Spleen (tissue), 11 donors: ENCODE data around the gene SLC52A3. TPM values are rescaled to one million over a fixed set of nuclear protein-coding genes. Genes with fewer than 3 reads are reported as not detected.
A peak's percentile ranks its signal among the peaks of the same experiment; 100 is the strongest.

Source experiments
- DNase-seq: peaks from one replicate; pipeline ENCODE4 v3.0.0-alpha.2; 2020
- H3K27ac ChIP-seq, 8 donors: fragments of 200-600 bp; sonication (generic) in 7 of 8; 1 replicate in 4 of 8; 2 replicates in 4 of 8; pipeline versions ENCODE4 v1.5.0 to v1.8.0; 2016 to 2021; ENCODE audit warnings: inconsistent platforms in 4 of 8, mild to moderate bottlenecking in 4 of 8, moderate library complexity in 1 of 8
- H3K27me3 ChIP-seq, 7 donors: fragments of 200-600 bp; sonication (generic) in 6 of 7; replicated peaks in 1 of 7; 1 replicate in 4 of 7; 2 replicates in 3 of 7; pipeline versions ENCODE4 v1.5.0 to v1.8.0; 2016 to 2021; ENCODE audit warnings: inconsistent platforms in 3 of 7, mild to moderate bottlenecking in 1 of 7
- H3K36me3 ChIP-seq, 6 donors: fragments of 200-600 bp; sonication (generic) in 5 of 6; 1 replicate in 4 of 6; 2 replicates in 2 of 6; pipeline versions ENCODE4 v1.5.0 to v1.8.0; 2016 to 2021; ENCODE audit warnings: inconsistent platforms in 2 of 6
- H3K4me1 ChIP-seq, 6 donors: fragments of 200-600 bp; sonication (generic) in 5 of 6; 1 replicate in 3 of 6; 2 replicates in 3 of 6; pipeline versions ENCODE4 v1.5.0 to v1.8.0; 2016 to 2021; ENCODE audit warnings: inconsistent platforms in 3 of 6
- H3K4me3 ChIP-seq, 8 donors: fragments of 200-600 bp; sonication (generic) in 7 of 8; 1 replicate in 4 of 8; 2 replicates in 4 of 8; pipeline versions ENCODE4 v1.5.0 to v1.8.0; 2016 to 2021; ENCODE audit warnings: inconsistent platforms in 4 of 8, mild to moderate bottlenecking in 4 of 8, moderate library complexity in 2 of 8
- H3K9me3 ChIP-seq, 8 donors: fragments of 200-600 bp; sonication (generic) in 7 of 8; 1 replicate in 4 of 8; 2 replicates in 4 of 8; pipeline versions ENCODE4 v1.5.0 to v1.8.0; 2016 to 2021; ENCODE audit warnings: inconsistent platforms in 4 of 8
- POLR2A ChIP-seq, 3 donors: fragments of 450-650 bp; IDR thresholded peaks; one replicate each; pipeline ENCODE4 v1.5.1; 2017; ENCODE audit warnings: antibody characterized with exemption in 3 of 3, mild to moderate bottlenecking in 1 of 3
- POLR2AphosphoS5 ChIP-seq, 3 donors: sonication (generic); formaldehyde crosslinking; IDR thresholded peaks; one replicate each; pipeline ENCODE4 v1.5.1; 2017; ENCODE audit warnings: antibody characterized with exemption in 3 of 3
- WGBS, 5 donors: extraction: QIAGEN DNeasy Blood & Tissue Kit in 3 of 5; methylation state at CpG; one replicate each; pipeline versions ENCODE4 v1.1.5 to v1.1.7; 2013 to 2018; 5-methylcytosine and 5-hydroxymethylcytosine counted together
- intact Hi-C: fragments of 100-400 bp; cut with DNase I; formaldehyde crosslinking; loops from one replicate; pipeline ENCODE4 v1.15.0; 2023; ENCODE audit warnings: low total_unique reads
- polyA plus RNA-seq, 3 donors: library from polyadenylated mRNA; stranded (reverse); fragments of 200-250 nt; gene quantifications; one replicate each; pipeline ENCODE4 v1.2.1, GENCODE V29; 2013
- total RNA-seq, 7 donors: library from RNA; depleted of rRNA in 3 of 7; stranded (reverse); fragments of >200 nt in 3 of 7; fragmentation: NEBNext Ultra II Directional in 4 of 7; extraction: Animal tissue kit (Norgen Biotek cat#: 25700) in 4 of 7; gene quantifications; one replicate each; pipeline versions ENCODE4 v1.1.0 to v1.2.1, GENCODE V29; 2016 to 2021
- TF ChIP-seq, protein P1 (sequence below), 11 experiments: fragments of 200-600 bp in 7 of 11; fragments of 450-650 bp in 4 of 11; sonication (generic) in 4 of 11; IDR thresholded peaks in 8 of 11; conservative IDR thresholded peaks in 3 of 11; 1 replicate in 7 of 11; 2 replicates in 4 of 11; pipeline versions ENCODE4 v1.4.0 to v1.8.0; 2016 to 2021; ENCODE audit warnings: antibody characterized with exemption in 11 of 11, inconsistent platforms in 4 of 11, mild to moderate bottlenecking in 1 of 11
- donor health status: healthy with polysubstance abuse.
- donor health status: DM: no; HTN: no; CAD: no; lungs with moderate emphysema.
- donor health status: DM: no; HTN: no; CAD: no.
- donor health status: Bipolar disorder and iron deficiency.
- donor health status: healthy.
- donor health status: DM: no; HTN: no; CAD: no.
- donor health status: DM: yes; HTN: yes; CAD: no.

The SLC52A3 gene
- total and polyA plus RNA-seq, 10 donors: 0.03 to 0.44 (median 0.17) TPM; not detected in 3

DNA sequence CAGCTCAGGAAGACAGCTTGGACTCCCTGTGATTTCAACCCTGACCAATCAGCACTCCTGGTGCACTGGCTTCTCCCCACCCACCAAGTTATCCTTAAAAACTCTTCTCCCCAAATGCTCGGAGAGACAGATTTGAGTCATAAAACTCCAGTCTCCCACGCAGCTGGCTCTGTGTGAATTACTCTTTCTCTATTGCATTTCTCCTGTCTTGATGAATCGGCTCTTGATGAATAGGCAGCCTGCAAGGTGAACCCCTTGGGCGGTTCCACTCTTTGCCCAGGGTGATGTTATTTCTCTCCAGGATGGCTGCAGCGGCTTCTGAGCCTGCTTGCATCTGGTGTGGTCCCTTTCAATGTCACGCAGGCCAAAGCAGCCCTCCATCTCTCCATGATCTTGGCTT lies 12.4 kb downstream of the SLC52A3 start:
- Histone ChIP-seq H3K4me3 (no peak overlapping the region), H3K27me3 (peaks cover 0 to 59% (median under 1%) of the 10 kb centered on the region in 7 donors), H3K36me3 (no peaks in the 10 kb centered on the region), H3K4me1 (peaks cover 0 to 2% (median 0%) of the 10 kb centered on the region in 6 donors), H3K9me3 (no peaks in the 10 kb centered on the region), H3K27ac (no peak overlapping the region)
- WGBS, 5 donors: 83 to 93% (median 90%) methylated on average over 6 of the region's 6 CpGs
- DNase-seq: peak; percentile 24
- TF ChIP-seq POLR2A (IDR thresholded peaks at IDR 0.05): no peak
- TF ChIP-seq, protein P1, sequence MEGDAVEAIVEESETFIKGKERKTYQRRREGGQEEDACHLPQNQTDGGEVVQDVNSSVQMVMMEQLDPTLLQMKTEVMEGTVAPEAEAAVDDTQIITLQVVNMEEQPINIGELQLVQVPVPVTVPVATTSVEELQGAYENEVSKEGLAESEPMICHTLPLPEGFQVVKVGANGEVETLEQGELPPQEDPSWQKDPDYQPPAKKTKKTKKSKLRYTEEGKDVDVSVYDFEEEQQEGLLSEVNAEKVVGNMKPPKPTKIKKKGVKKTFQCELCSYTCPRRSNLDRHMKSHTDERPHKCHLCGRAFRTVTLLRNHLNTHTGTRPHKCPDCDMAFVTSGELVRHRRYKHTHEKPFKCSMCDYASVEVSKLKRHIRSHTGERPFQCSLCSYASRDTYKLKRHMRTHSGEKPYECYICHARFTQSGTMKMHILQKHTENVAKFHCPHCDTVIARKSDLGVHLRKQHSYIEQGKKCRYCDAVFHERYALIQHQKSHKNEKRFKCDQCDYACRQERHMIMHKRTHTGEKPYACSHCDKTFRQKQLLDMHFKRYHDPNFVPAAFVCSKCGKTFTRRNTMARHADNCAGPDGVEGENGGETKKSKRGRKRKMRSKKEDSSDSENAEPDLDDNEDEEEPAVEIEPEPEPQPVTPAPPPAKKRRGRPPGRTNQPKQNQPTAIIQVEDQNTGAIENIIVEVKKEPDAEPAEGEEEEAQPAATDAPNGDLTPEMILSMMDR (IDR thresholded peaks at IDR 0.05 in 8 of 11, conservative IDR thresholded peaks at IDR 0.05 in 3 of 11): no peak
- no peak for TF ChIP-seq POLR2AphosphoS5 (IDR thresholded peaks at IDR 0.05)
- intact Hi-C loops: no loop called here

DNA sequence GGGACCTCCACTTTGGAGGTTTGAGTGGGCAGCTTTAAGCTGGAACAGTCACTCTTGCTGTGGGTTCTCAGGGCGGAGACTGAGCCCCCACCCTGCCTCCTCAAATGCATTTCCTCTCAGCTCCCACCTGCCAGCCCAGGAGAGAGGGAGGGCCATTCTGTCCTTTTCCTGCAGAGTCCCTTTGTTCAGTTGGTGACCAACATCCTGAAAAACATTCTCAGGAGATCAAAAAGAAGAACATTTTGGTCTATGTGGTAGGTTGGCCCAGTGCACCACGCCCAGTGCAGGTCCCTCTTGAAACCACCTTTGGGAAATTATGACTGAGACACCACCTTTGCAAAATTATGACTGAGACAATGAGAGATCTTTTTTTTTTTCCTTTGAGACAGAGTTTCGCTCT lies 13.4 kb downstream of the SLC52A3 start:
- intact Hi-C loops: no loop called here
- Histone ChIP-seq H3K4me1 (no peaks in the 10 kb centered on the region), H3K9me3 (no peaks in the 10 kb centered on the region), H3K27ac (no peak overlapping the region), H3K27me3 (peaks cover 0 to 49% (median 0%) of the 10 kb centered on the region in 7 donors), H3K4me3 (no peak overlapping the region), H3K36me3 (no peaks in the 10 kb centered on the region)
- 53 to 75% (median 64%) methylated on average over 3 of the region's 3 CpGs for WGBS, 5 donors
- TF ChIP-seq, protein P1 (IDR thresholded peaks at IDR 0.05 in 8 of 11, conservative IDR thresholded peaks at IDR 0.05 in 3 of 11): no peak
- TF ChIP-seq POLR2A (IDR thresholded peaks at IDR 0.05) (no peak), POLR2AphosphoS5 (IDR thresholded peaks at IDR 0.05) (no peak)
- DNase-seq: peak; percentile 15

DNA sequence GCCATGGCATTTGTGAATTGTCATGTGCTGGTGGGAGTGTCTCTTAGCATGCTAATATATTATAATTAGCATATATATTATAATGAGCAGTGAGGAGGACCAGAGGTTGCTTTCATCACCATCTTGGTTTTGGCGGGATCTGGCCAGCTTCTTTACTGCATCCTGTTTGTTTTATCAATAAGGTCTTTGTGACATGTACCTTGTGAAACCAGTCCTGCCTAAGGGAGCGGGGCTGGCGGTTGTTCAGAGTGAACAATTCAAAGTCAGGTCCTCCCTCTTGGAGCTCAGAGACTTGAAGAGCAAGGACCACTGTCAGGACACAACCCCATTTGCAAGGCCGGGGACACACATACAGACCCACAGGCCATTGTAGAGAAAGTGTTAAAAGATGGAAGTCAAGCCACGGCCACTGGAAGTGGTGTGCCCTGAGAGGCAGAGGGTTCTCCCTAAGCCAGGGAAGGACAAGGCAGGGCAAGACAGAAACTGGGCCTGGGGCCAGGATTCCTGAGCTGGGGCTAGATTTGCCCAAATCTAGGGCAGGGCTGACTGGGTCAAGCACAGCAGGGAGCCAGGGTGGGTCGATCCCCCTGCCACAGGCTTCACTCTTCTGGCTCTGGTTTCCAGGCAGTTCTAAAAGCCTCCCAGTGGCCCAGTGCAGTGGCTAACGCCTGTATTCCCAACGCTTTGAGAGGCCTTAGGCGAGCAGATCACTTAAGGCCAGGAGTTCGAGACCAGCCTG lies 14.2 kb downstream of the SLC52A3 start:
- H3K4me1 ChIP-seq: no peaks in the 10 kb centered on the region
- no peaks in the 10 kb centered on the region for H3K36me3 ChIP-seq
- DNase-seq: peak; percentile 60
- H3K27me3 ChIP-seq: peaks cover 0 to 41% (median 0%) of the 10 kb centered on the region in 7 donors
- H3K4me3 ChIP-seq: no peak overlapping the region
- TF ChIP-seq, protein P1 (IDR thresholded peaks at IDR 0.05 in 8 of 11, conservative IDR thresholded peaks at IDR 0.05 in 3 of 11): no peak
- TF ChIP-seq POLR2AphosphoS5 (IDR thresholded peaks at IDR 0.05): no peak
- TF ChIP-seq POLR2A (IDR thresholded peaks at IDR 0.05): no peak
- 75 to 91% (median 78%) methylated on average over 10 of the region's 10 CpGs for WGBS, 5 donors
- H3K27ac ChIP-seq: no peak overlapping the region
- intact Hi-C loops: no loop called here
- no peaks in the 10 kb centered on the region for H3K9me3 ChIP-seq

DNA sequence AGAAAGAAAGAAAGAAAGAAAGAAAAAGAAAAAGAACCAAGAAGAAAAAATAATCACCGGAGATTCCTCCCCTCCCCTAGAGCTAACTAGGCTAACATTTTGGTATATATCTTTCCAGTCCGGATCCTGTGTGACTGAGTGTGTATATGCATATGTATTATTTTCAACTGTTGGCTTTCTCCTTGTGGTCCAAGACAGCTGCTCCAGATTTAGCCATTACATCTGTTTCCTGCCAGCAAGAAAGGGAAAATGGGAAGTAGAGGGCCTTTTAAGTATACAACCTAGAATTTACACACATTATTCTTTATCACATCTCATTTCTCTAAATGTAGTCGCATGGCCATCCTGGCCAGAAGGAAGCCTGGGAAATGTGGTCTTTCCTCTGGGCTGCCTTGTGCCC lies 15.2 kb downstream of the SLC52A3 start:
- Histone ChIP-seq H3K4me1 (no peaks in the 10 kb centered on the region), H3K9me3 (no peaks in the 10 kb centered on the region), H3K27me3 (peaks cover 0 to 38% (median 0%) of the 10 kb centered on the region in 7 donors), H3K4me3 (no peak overlapping the region), H3K27ac (no peak overlapping the region), H3K36me3 (no peaks in the 10 kb centered on the region)
- WGBS, 5 donors: 14 to 25% (median 17%) methylated on average over 3 of the region's 3 CpGs
- TF ChIP-seq POLR2A (IDR thresholded peaks at IDR 0.05): no peak
- TF ChIP-seq, protein P1 (IDR thresholded peaks at IDR 0.05 in 8 of 11, conservative IDR thresholded peaks at IDR 0.05 in 3 of 11): no peak
- TF ChIP-seq POLR2AphosphoS5 (IDR thresholded peaks at IDR 0.05): no peak
- DNase-seq: no peak
- intact Hi-C loops: no loop called here
